Caco-2 (cell line): ENCODE results near the gene ZFR2. TPM values are rescaled to one million over a fixed set of nuclear protein-coding genes. Genes with fewer than 3 reads are reported as not detected.

Experiments used
- BruUV-seq: library from RNA; stranded (reverse); fragments of 400-500 nt; replicated peaks from 2 replicates; lab custom pipeline; 2021; lab: Mats Ljungman, UMichigan
- CTCF ChIA-PET: fragments of 300-600 bp; sonication (Branson Sonifier 250); formaldehyde crosslinking; loops from one replicate; lab custom pipeline; 2022; ENCODE audit warnings: antibody characterized with exemption; lab: Charles Lee
- POLR2A ChIA-PET: fragments of 300-600 bp; sonication (Branson Sonifier 250); formaldehyde crosslinking; loops from one replicate; lab custom pipeline; 2022; ENCODE audit warnings: antibody characterized with exemption; lab: Charles Lee
- DNase-seq, 2 experiments: peaks; one replicate each; pipeline versions ENCODE4 v3.0.0 to v3.0.0-alpha.2; 2020 to 2022
- H3K27me3 ChIP-seq: replicated peaks from 2 replicates; pipeline ENCODE4 v1.6.0; 2011; ENCODE audit warnings: low read length; ENCODE audit not compliant: control insufficient read depth, insufficient read depth
- H3K36me3 ChIP-seq: 2 replicates; pipeline ENCODE4 v1.5.1; 2011; ENCODE audit warnings: low read length; ENCODE audit not compliant: control insufficient read depth, insufficient read depth
- H3K4me1 ChIP-seq: fragments of 250-450 bp; sonication (Bioruptor Pico); 2 replicates; pipeline ENCODE4 v1.5.1; 2020; ENCODE audit warnings: mild to moderate bottlenecking
- H3K4me3 ChIP-seq: 2 replicates; pipeline ENCODE4 v1.5.1; 2011; ENCODE audit warnings: low read depth, mild to moderate bottlenecking, control low read depth, low read length
- H3K9me3 ChIP-seq: fragments of 250-450 bp; sonication (Bioruptor Pico); 2 replicates; pipeline ENCODE4 v1.5.1; 2020; ENCODE audit warnings: mild to moderate bottlenecking, moderate library complexity
- H3K27ac Mint-ChIP-seq: one replicate; pipeline ENCODE4 v1.8.0; 2022; ENCODE audit warnings: mixed read lengths; ENCODE audit not compliant: unreplicated experiment
- H3K27me3 Mint-ChIP-seq: one replicate; pipeline ENCODE4 v1.8.0; 2022; ENCODE audit warnings: mixed read lengths; ENCODE audit not compliant: insufficient read depth, unreplicated experiment
- H3K36me3 Mint-ChIP-seq: one replicate; pipeline ENCODE4 v1.8.0; 2022; ENCODE audit warnings: mild to moderate bottlenecking, mixed read lengths; ENCODE audit not compliant: insufficient read depth, unreplicated experiment
- H3K4me1 Mint-ChIP-seq: one replicate; pipeline ENCODE4 v1.8.0; 2022; ENCODE audit warnings: low read depth, mixed read lengths; ENCODE audit not compliant: unreplicated experiment
- H3K4me3 Mint-ChIP-seq: one replicate; pipeline ENCODE4 v1.8.0; 2022; ENCODE audit warnings: mild to moderate bottlenecking, moderate library complexity, mixed read lengths; ENCODE audit not compliant: unreplicated experiment
- H3K9me3 Mint-ChIP-seq: one replicate; pipeline ENCODE4 v1.8.0; 2022; ENCODE audit warnings: mixed read lengths; ENCODE audit not compliant: unreplicated experiment
- intact Hi-C: fragments of 100-400 bp; cut with micrococcal nuclease; formaldehyde crosslinking; loops from one replicate; pipeline ENCODE4 v1.10.0; 2022; ENCODE audit not compliant: unreplicated experiment
- total RNA-seq: library from RNA; stranded (reverse); gene quantifications from 2 replicates; pipeline ENCODE4 v1.2.3, GENCODE V29; 2022
- TF ChIP-seq, protein P1 (sequence below), 2 experiments: fragments of 200-600 bp in 1 of 2; IDR thresholded peaks; 1 replicate in 1 of 2; 2 replicates in 1 of 2; pipeline versions ENCODE4 v1.5.1 to v1.8.0; 2011 to 2022; ENCODE audit warnings: antibody characterized with exemption in 1 of 2, control low read depth in 1 of 2, inconsistent platforms in 1 of 2, low read depth in 1 of 2, low read length in 1 of 2, mild to moderate bottlenecking in 1 of 2, moderate library complexity in 1 of 2; ENCODE audit not compliant: insufficient read depth in 1 of 2, severe bottlenecking in 1 of 2, unreplicated experiment in 1 of 2

ZFR2 gene
- total RNA-seq, 1 experiment from 2014 or later, result not detected

GRCh38 chr19:3808420-3809143, 60.3 kb downstream of the ZFR2 start:
- H3K4me3 Mint-ChIP-seq, result no peak overlapping the region
- no peaks in the 10 kb centered on the region for H3K36me3 ChIP-seq
- no peak for DNase-seq
- no peaks in the 10 kb centered on the region for H3K9me3 Mint-ChIP-seq
- no peaks in the 10 kb centered on the region for H3K4me1 Mint-ChIP-seq
- H3K36me3 Mint-ChIP-seq, result no peaks in the 10 kb centered on the region
- H3K27me3 ChIP-seq, result no peaks in the 10 kb centered on the region
- intact Hi-C loops, result no loop called here
- BruUV-seq, result no TSS peak
- H3K27me3 Mint-ChIP-seq, result no peaks in the 10 kb centered on the region
- no peak overlapping the region for H3K4me3 ChIP-seq
- TF ChIP-seq, protein P1, sequence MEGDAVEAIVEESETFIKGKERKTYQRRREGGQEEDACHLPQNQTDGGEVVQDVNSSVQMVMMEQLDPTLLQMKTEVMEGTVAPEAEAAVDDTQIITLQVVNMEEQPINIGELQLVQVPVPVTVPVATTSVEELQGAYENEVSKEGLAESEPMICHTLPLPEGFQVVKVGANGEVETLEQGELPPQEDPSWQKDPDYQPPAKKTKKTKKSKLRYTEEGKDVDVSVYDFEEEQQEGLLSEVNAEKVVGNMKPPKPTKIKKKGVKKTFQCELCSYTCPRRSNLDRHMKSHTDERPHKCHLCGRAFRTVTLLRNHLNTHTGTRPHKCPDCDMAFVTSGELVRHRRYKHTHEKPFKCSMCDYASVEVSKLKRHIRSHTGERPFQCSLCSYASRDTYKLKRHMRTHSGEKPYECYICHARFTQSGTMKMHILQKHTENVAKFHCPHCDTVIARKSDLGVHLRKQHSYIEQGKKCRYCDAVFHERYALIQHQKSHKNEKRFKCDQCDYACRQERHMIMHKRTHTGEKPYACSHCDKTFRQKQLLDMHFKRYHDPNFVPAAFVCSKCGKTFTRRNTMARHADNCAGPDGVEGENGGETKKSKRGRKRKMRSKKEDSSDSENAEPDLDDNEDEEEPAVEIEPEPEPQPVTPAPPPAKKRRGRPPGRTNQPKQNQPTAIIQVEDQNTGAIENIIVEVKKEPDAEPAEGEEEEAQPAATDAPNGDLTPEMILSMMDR (IDR thresholded peaks at IDR 0.05; ENCODE audit: insufficient read depth in 1 of 2, low read depth in 1 of 2, low read length in 1 of 2, severe bottlenecking in 1 of 2, unreplicated experiment in 1 of 2), result no peak
- no peak overlapping the region for H3K27ac Mint-ChIP-seq
- H3K4me1 ChIP-seq, result no peaks in the 10 kb centered on the region
- H3K9me3 ChIP-seq, result no peaks in the 10 kb centered on the region
- ChIA-PET CTCF (no interaction called here), POLR2A (no interaction called here)

GRCh38 chr19:3807574-3808354, 61.1 kb downstream of the ZFR2 start:
- CTCF ChIA-PET, result no interaction called here
- TF ChIP-seq, protein P1 (IDR thresholded peaks at IDR 0.05; ENCODE audit: insufficient read depth in 1 of 2, low read depth in 1 of 2, low read length in 1 of 2, severe bottlenecking in 1 of 2, unreplicated experiment in 1 of 2), result no peak
- no TSS peak for BruUV-seq

GRCh38 chr19:3807131-3807480, 61.7 kb downstream of the ZFR2 start:
- no peaks in the 10 kb centered on the region for H3K9me3 ChIP-seq
- DNase-seq, result no peak
- Mint-ChIP-seq H3K4me1 (no peaks in the 10 kb centered on the region), H3K27me3 (no peaks in the 10 kb centered on the region), H3K27ac (no peak overlapping the region), H3K36me3 (no peaks in the 10 kb centered on the region), H3K9me3 (no peaks in the 10 kb centered on the region), H3K4me3 (no peak overlapping the region)
- TF ChIP-seq, protein P1 (IDR thresholded peaks at IDR 0.05; ENCODE audit: insufficient read depth in 1 of 2, low read depth in 1 of 2, low read length in 1 of 2, severe bottlenecking in 1 of 2, unreplicated experiment in 1 of 2), result no peak
- H3K27me3 ChIP-seq, result no peaks in the 10 kb centered on the region
- ChIA-PET POLR2A (no interaction called here), CTCF (no interaction called here)
- no peaks in the 10 kb centered on the region for H3K36me3 ChIP-seq
- no peaks in the 10 kb centered on the region for H3K4me1 ChIP-seq
- intact Hi-C loops, result no loop called here
- no peak overlapping the region for H3K4me3 ChIP-seq
- BruUV-seq, result no TSS peak

More at GRCh38 chr19:3807574-3808354, 61.1 kb downstream of the ZFR2 start:
- POLR2A ChIA-PET, result no interaction called here
- Mint-ChIP-seq H3K36me3 (no peaks in the 10 kb centered on the region), H3K27me3 (no peaks in the 10 kb centered on the region), H3K4me1 (no peaks in the 10 kb centered on the region), H3K9me3 (no peaks in the 10 kb centered on the region), H3K27ac (no peak overlapping the region), H3K4me3 (no peak overlapping the region)
- no peak for DNase-seq
- H3K9me3 ChIP-seq, result no peaks in the 10 kb centered on the region
- intact Hi-C loops, result no loop called here
- no peak overlapping the region for H3K4me3 ChIP-seq
- no peaks in the 10 kb centered on the region for H3K4me1 ChIP-seq
- H3K27me3 ChIP-seq, result no peaks in the 10 kb centered on the region
- no peaks in the 10 kb centered on the region for H3K36me3 ChIP-seq
